Endothelial cell of umbilical vein (primary cell): Measurements from ENCODE around the gene ELK3. TPM values are rescaled to one million over a fixed set of nuclear protein-coding genes. Genes with fewer than 3 reads are reported as not detected.
A peak's percentile ranks its signal among the peaks of the same experiment; 100 is the strongest.

Experiments
- BruUV-seq: library from RNA; stranded (reverse); fragments of 400-500 nt; replicated peaks from 2 replicates; lab custom pipeline; 2021; lab: Mats Ljungman, UMichigan
- CTCF ChIA-PET: fragments of 300-600, 350-600 bp; sonication (Branson Sonifier 250); formaldehyde crosslinking; loops from one replicate; lab custom pipeline; 2021; ENCODE audit warnings: antibody characterized with exemption, inconsistent platforms; lab: Charles Lee
- POLR2A ChIA-PET: fragments of 300-600, 350-600 bp; sonication (Branson Sonifier 250); formaldehyde crosslinking; loops from one replicate; lab custom pipeline; 2021; ENCODE audit warnings: antibody characterized with exemption, inconsistent platforms; lab: Charles Lee
- DNase-seq: peaks from one replicate; pipeline ENCODE4 v3.0.0-alpha.2; 2011; ENCODE audit warnings: low read depth, low spot score
- FAIRE-seq: peaks from 2 replicates; lab custom pipeline; 2011; peaks lifted over from hg19 to GRCh38; lab: Jason Lieb, UNC
- H2AFZ ChIP-seq: 2 replicates; pipeline ENCODE4 v1.6.0; 2012; ENCODE audit warnings: low read depth, low read length, control low read depth, inconsistent platforms
- H3K27ac ChIP-seq: 2 replicates; pipeline ENCODE4 v1.5.1; 2011; ENCODE audit warnings: low read depth, mild to moderate bottlenecking, control low read depth, low read length, moderate library complexity; ENCODE audit not compliant: insufficient read depth
- H3K27me3 ChIP-seq, 2 experiments: 2 replicates each; pipeline versions ENCODE4 v1.6.0 to v1.6.1; 2011; ENCODE audit warnings: low read length in 2 of 2, mixed read lengths in 1 of 2; ENCODE audit not compliant: control insufficient read depth in 2 of 2, insufficient read depth in 2 of 2
- H3K36me3 ChIP-seq, 2 experiments: 2 replicates in 1 of 2; 3 replicates in 1 of 2; pipeline ENCODE4 v1.5.1; 2011; ENCODE audit warnings: low read length in 2 of 2, mild to moderate bottlenecking in 1 of 2, moderate library complexity in 1 of 2; ENCODE audit not compliant: control insufficient read depth in 2 of 2, insufficient read depth in 2 of 2; ENCODE audit errors: extremely low read depth in 1 of 2
- H3K4me1 ChIP-seq: 3 replicates; pipeline ENCODE4 v1.5.1; 2011; ENCODE audit warnings: mild to moderate bottlenecking, low read length; ENCODE audit not compliant: control insufficient read depth, insufficient read depth; ENCODE audit errors: extremely low read depth
- H3K4me2 ChIP-seq: 2 replicates; pipeline ENCODE4 v1.6.1; 2011; ENCODE audit warnings: low read length, control low read depth, mixed read lengths; ENCODE audit not compliant: insufficient read depth
- H3K4me3 ChIP-seq, 3 experiments: fragments of 200-600 bp in 1 of 3; sonication (generic), shearing (Covaris generic) in 1 of 3; replicated peaks in 1 of 3; 2 replicates each; pipeline ENCODE4 v1.5.1; 2011 to 2016; ENCODE audit warnings: control low read depth in 3 of 3, low read length in 3 of 3, mild to moderate bottlenecking in 2 of 3, inconsistent platforms in 1 of 3, low read depth in 1 of 3, moderate library complexity in 1 of 3; ENCODE audit not compliant: insufficient read depth in 1 of 3
- H3K79me2 ChIP-seq: 2 replicates; pipeline ENCODE4 v1.6.0; 2012; ENCODE audit warnings: low read length, inconsistent platforms; ENCODE audit not compliant: control insufficient read depth, insufficient read depth
- H3K9ac ChIP-seq: replicated peaks from 2 replicates; pipeline ENCODE3; 2011; ENCODE audit warnings: low read length, control low read depth; ENCODE audit not compliant: insufficient read depth; ENCODE audit errors: extremely low read depth
- H3K9me1 ChIP-seq: replicated peaks from 3 replicates; pipeline ENCODE4 v1.6.0; 2011; ENCODE audit warnings: mild to moderate bottlenecking, low read length; ENCODE audit not compliant: control insufficient read depth, insufficient read depth; ENCODE audit errors: extremely low read depth
- H3K9me3 ChIP-seq: replicated peaks from 2 replicates; pipeline ENCODE4 v1.5.1; 2012; ENCODE audit warnings: low read length, inconsistent platforms; ENCODE audit not compliant: control insufficient read depth, insufficient read depth
- H4K20me1 ChIP-seq: replicated peaks from 2 replicates; pipeline ENCODE3; 2011; ENCODE audit warnings: mild to moderate bottlenecking, low read length; ENCODE audit not compliant: control insufficient read depth, insufficient read depth; ENCODE audit errors: extremely low read depth
- CTCF ChIP-seq, 2 donors: IDR thresholded peaks; 1 replicate in 1 of 2; 2 replicates in 1 of 2; pipeline ENCODE4 v1.5.1; 2011; ENCODE audit warnings: low read length in 2 of 2, mild to moderate bottlenecking in 2 of 2, moderate library complexity in 2 of 2, control low read depth in 1 of 2, inconsistent platforms in 1 of 2, low read depth in 1 of 2; ENCODE audit not compliant: insufficient read depth in 1 of 2; ENCODE audit errors: extremely low read depth in 1 of 2
- EZH2 ChIP-seq: IDR thresholded peaks from 2 replicates; pipeline ENCODE4 v1.6.1; 2012; ENCODE audit warnings: borderline replicate concordance, low read depth, mild to moderate bottlenecking, moderate library complexity, low read length, inconsistent platforms; ENCODE audit not compliant: severe bottlenecking
- FOS ChIP-seq: IDR thresholded peaks from 2 replicates; pipeline ENCODE4 v1.6.1; 2011; ENCODE audit warnings: mild to moderate bottlenecking, low read length, moderate library complexity, borderline replicate concordance; ENCODE audit not compliant: insufficient read depth
- GATA2 ChIP-seq: IDR thresholded peaks from 2 replicates; pipeline ENCODE4 v1.7.0; 2011; ENCODE audit warnings: low read depth, mild to moderate bottlenecking, moderate library complexity, mixed read lengths, low read length; ENCODE audit not compliant: insufficient read length, insufficient read depth
- JUN ChIP-seq: IDR thresholded peaks from 2 replicates; pipeline ENCODE4 v1.6.1; 2011; ENCODE audit warnings: borderline replicate concordance, low read depth; ENCODE audit not compliant: insufficient read length, insufficient read depth
- MAX ChIP-seq: IDR thresholded peaks from 2 replicates; pipeline ENCODE4 v1.6.1; 2011; ENCODE audit not compliant: insufficient read depth, insufficient read length
- MYC ChIP-seq: IDR thresholded peaks from one replicate; pipeline ENCODE4 v1.6.1; 2011; ENCODE audit warnings: mild to moderate bottlenecking, low read depth, low read length
- POLR2A ChIP-seq: IDR thresholded peaks from 2 replicates; pipeline ENCODE4 v1.6.1; 2012; ENCODE audit warnings: low read depth, mild to moderate bottlenecking, control low read depth, low read length
- POLR2AphosphoS5 ChIP-seq: IDR thresholded peaks from 2 replicates; pipeline ENCODE4 v1.6.1; 2012; ENCODE audit warnings: low read depth, mild to moderate bottlenecking, control low read depth, low read length, moderate library complexity; ENCODE audit not compliant: insufficient read depth
- dilution Hi-C: fragments of 300-500 bp; cut with MboI; formaldehyde crosslinking; loops from one replicate; pipeline ENCODE4 v1.15.0; 2019; ENCODE audit warnings: low sequenced_read_pairs; ENCODE audit not compliant: extremely low pct_ligation_motif_present
- intact Hi-C: fragments of 100-400 bp; cut with micrococcal nuclease; formaldehyde crosslinking; loops from one replicate; pipeline ENCODE4 v1.10.0; 2022
- polyA plus RNA-seq, 4 experiments: library from polyadenylated mRNA; depleted of rRNA in 3 of 4; stranded (reverse) in 3 of 4; unstranded in 1 of 4; fragments of >200 nt; gene quantifications; 2 replicates each; pipeline versions ENCODE4 v1.2.1 to v1.2.3, GENCODE V29; 2011 to 2012; ENCODE audit warnings: missing spikeins in 1 of 4
- total RNA-seq: library from RNA; stranded (reverse); gene quantifications from 2 replicates; pipeline ENCODE4 v1.2.3, GENCODE V29; 2021

ELK3 gene
- total and polyA plus RNA-seq, 2 donors (not counting 3 experiments of a cell fraction or from before 2014, with no cell fraction given): 64.8 to 132 TPM

GRCh38 chr12:96187956-96188355, 6.2 kb upstream of the ELK3 start:
- H3K4me2 ChIP-seq: no peak overlapping the region
- no peak overlapping the region for H3K4me3 ChIP-seq
- BruUV-seq: no TSS peak
- no peaks in the 10 kb centered on the region for H3K36me3 ChIP-seq
- POLR2A ChIA-PET: no interaction called here
- CTCF ChIA-PET: interaction anchor here (1.2 to 2.3 kb wide), 2 partner anchors 11 to 28 kb away, joined by 3 to 10 read pairs; no protein-coding TSS in a partner anchor
- TF ChIP-seq GATA2 (no peak), POLR2A (no peak), FOS (no peak), EZH2 (no peak), JUN (no peak), CTCF (IDR thresholded peaks at IDR 0.05; ENCODE audit: extremely low read depth in 1 of 2, insufficient read depth in 1 of 2, low read depth in 1 of 2, low read length in 2 of 2) (no peak), MYC (no peak), POLR2AphosphoS5 (no peak), MAX (no peak)
- intact Hi-C loops: no loop called here
- H2AFZ ChIP-seq: no peak overlapping the region
- DNase-seq (no peak), FAIRE-seq (peak; percentile 49)
- no peaks in the 10 kb centered on the region for H3K9me3 ChIP-seq
- peaks cover 13% of the 10 kb centered on the region for H3K4me1 ChIP-seq
- H3K27ac ChIP-seq: no peak overlapping the region
- H3K9me1 ChIP-seq: no peaks in the 10 kb centered on the region
- dilution Hi-C loops: no loop called here
- H3K79me2 ChIP-seq: no peaks in the 10 kb centered on the region
- no peaks in the 10 kb centered on the region for H4K20me1 ChIP-seq
- no peak overlapping the region for H3K9ac ChIP-seq
- H3K27me3 ChIP-seq: no peaks in the 10 kb centered on the region
